Measurements from ENCODE around the gene TM2D1. TPM values are rescaled to one million over a fixed set of nuclear protein-coding genes. Genes with fewer than 3 reads are reported as not detected.

TM2D1 gene
- total RNA-seq, 3 donors from 2014 or later: 40.4 to 45.5 (median 42.6) TPM

GRCh38 chr1:61743716-61744580, 19.0 kb upstream of the TM2D1 start:
- no peaks in the 10 kb centered on the region for H3K36me3 ChIP-seq (ENCODE audit: low read depth)
- no peak overlapping the region for H3K4me3 ChIP-seq
- no peaks in the 10 kb centered on the region for H3K9me3 ChIP-seq
- peaks cover 10% of the 10 kb centered on the region for H3K4me1 ChIP-seq (ENCODE audit: low read depth)
- intact Hi-C loops (cut with DNase I, micrococcal nuclease): no loop called here
- ATAC-seq (no peak), DNase-seq (peak in 1 of 3 donors; percentile 29)
- TF ChIP-seq CTCF (IDR thresholded peaks at IDR 0.05): no peak

DNA sequence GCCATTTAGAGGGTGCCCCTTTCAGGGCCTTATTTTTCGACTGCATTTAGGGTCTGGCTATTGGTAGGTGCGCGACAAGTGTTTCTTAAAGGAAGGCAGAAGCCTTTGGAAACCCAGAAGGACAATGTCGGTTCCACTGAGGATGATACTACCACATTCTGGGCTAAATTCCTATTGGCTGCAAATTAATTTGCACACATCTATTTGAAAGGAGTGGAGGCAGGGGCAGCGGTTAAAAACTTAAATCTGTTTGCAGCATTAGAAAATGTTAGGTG, 18.4 kb upstream of the TM2D1 start:
- H3K4me1 ChIP-seq (ENCODE audit: low read depth): peaks cover 10% of the 10 kb centered on the region
- no peak for ATAC-seq
- no peaks in the 10 kb centered on the region for H3K36me3 ChIP-seq (ENCODE audit: low read depth)
- H3K4me3 ChIP-seq: no peak overlapping the region
- no peaks in the 10 kb centered on the region for H3K9me3 ChIP-seq
- no peak for DNase-seq
- intact Hi-C loops (cut with DNase I, micrococcal nuclease): no loop called here
- no peak for TF ChIP-seq CTCF (IDR thresholded peaks at IDR 0.05)

- TF ChIP-seq CTCF (IDR thresholded peaks at IDR 0.05): no peak
- intact Hi-C loops (cut with DNase I, micrococcal nuclease): no loop called here
Measured at GRCh38 chr1:61742620-61743430, 17.9 kb upstream of the TM2D1 start.

GRCh38 chr1:61741711-61742619, 17.0 kb upstream of the TM2D1 start, which contains the start of gene PATJ:
Gene PATJ, plus strand, starts transcription at chr1:61742480. Its CDS starts 20,413 bp downstream, at chr1:61762893.
- Histone ChIP-seq H3K36me3 (ENCODE audit: low read depth) (no peaks in the 10 kb centered on the region), H3K4me3 (peak within 1 kb of the TSS; percentile 92), H3K4me1 (ENCODE audit: low read depth) (peaks cover 10% of the 10 kb centered on the region), H3K9me3 (no peaks in the 10 kb centered on the region)
- TF ChIP-seq CTCF (IDR thresholded peaks at IDR 0.05): no peak
- intact Hi-C loops (cut with DNase I, micrococcal nuclease): no loop called here
- peak; percentile 88 to 93 (median 90) for DNase-seq
- peak; percentile 98 for ATAC-seq

More at GRCh38 chr1:61742620-61743430, 17.9 kb upstream of the TM2D1 start:
- Histone ChIP-seq H3K36me3 (ENCODE audit: low read depth) (no peaks in the 10 kb centered on the region), H3K4me1 (ENCODE audit: low read depth) (peaks cover 10% of the 10 kb centered on the region), H3K9me3 (no peaks in the 10 kb centered on the region), H3K4me3 (peak overlapping the region; percentile 92)
- peak; percentile 44 to 74 (median 66) for DNase-seq
- ATAC-seq: peak; percentile 68
